Measurements from ENCODE around the gene LILRB2.

GRCh38 chr19:54302257-54302656, 21.3 kb upstream of the LILRB2 start:
- TF ChIP-seq POLR2A (IDR thresholded peaks at IDR 0.05; ENCODE audit: borderline replicate concordance, extremely low read depth, insufficient read depth, insufficient read length) (no peak), CEBPB (IDR thresholded peaks at IDR 0.05; ENCODE audit: low read depth) (no peak), CTCF (IDR thresholded peaks at IDR 0.05 in 2 of 3, conservative IDR thresholded peaks at IDR 0.05 in 1 of 3; ENCODE audit: borderline replicate concordance in 1 of 3, insufficient read depth in 1 of 3, low read depth in 2 of 3, low read length in 2 of 3) (no peak), RAD21 (IDR thresholded peaks at IDR 0.05; ENCODE audit: low read depth) (no peak)
- TF ChIP-seq, protein P1, sequence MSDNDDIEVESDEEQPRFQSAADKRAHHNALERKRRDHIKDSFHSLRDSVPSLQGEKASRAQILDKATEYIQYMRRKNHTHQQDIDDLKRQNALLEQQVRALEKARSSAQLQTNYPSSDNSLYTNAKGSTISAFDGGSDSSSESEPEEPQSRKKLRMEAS (IDR thresholded peaks at IDR 0.05), result no peak

Measured in HCT116 (cell line).